NCI-H345 (cell line): ENCODE measurements around the gene DNAL4.

ENCODE experiments used
- DNase-seq: peaks from one replicate; lab custom pipeline; 2025; lab: John Stamatoyannopoulos, UW

The DNAL4 gene

DNA sequence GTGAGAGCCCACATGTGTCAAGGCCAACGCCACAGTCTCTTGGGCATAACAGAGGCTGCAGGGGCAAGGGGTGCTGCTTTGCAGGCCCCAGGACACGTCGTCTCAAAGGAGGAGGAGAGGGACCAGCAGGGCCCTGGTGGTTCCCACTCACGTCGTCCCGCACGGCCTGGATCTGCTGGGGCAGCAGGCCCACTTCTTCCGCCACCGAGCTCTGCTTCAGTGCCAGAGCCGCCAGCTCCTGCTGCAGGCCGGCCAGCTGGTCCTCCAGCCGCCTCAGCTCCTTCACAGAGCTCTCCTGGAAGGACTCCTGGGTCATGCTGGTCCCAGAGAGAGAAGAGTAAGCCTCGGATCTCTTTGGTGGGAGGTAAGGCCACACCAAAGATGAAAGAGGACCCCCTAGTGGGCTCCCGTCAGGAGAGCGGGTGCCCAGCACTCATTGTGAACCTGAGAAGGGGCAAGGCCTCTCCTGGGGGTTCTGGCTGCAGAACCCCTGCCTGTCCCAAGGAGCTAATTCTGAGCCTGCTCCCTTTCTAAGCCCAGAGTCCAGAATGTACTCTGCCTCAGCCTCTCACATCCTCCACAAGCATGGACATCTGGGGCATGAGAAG, 53.7 kb downstream of the DNAL4 start:
- DNase-seq = no peak

DNA sequence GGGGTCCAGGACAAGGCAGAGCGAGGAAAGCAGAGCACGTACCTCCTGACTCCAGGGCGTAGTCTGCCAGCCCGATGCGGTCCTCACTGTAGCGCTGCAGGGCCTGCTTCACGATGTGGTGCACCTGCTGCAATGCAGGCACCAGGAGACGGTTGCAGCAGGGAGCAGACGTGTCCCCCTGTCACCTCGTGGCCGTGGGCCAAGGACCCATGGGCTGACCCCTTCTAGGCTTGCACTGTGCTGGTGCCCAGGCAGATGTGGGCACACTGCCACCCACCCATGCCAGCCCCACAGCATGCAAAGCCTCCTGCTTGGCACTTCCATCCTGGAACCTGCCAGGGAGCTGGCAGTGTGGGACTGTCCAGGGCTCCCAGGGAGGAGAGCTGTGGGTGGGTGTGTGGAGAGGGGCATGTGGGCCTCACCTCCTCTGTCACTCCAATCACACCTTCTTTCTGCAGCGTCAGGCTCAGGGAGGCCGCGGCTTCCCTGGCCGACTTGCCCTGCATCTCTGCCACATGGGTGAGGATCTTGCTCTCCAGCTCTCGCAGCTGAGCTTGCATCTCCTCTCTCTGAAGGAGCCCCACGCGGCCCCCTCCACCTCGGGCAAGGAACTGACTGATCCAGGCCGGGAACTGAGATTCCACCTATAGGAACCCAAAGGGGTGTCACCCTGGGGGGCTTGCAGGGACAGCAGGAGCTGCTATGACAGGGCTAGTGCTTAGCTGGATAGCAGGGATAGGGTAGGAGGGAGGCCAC, 54.5 kb downstream of the DNAL4 start:
- DNase-seq = no peak

DNA sequence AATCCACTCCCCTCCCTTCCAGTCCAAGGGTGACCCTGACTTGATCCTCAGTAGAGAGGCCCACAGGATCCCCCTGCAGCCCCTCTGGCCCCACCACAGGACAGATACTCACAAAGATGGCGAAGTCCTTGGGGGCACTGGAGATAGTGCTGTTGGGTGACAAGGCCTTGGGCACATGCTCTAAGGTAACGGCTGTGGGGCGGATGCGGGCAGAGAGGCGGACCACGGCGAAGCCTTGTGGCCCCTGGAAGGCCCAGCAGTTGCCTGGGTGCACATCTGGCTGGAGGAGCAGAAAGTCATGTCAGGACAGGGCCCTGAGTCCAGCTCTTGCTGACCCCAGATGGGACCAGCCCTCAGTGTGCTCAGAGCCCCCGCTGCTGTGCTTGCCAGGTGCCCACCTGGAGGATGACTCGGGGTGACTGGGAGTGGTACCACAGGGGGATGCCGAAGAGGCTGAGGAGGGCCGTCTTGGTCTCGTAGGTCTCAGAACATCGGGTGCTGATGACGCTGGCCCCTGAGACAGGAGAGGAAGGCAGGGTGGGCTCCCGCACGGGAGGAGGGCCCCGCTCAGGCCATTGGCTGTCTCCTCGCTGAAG, 55.4 kb downstream of the DNAL4 start:
- DNase-seq = no peak

DNA sequence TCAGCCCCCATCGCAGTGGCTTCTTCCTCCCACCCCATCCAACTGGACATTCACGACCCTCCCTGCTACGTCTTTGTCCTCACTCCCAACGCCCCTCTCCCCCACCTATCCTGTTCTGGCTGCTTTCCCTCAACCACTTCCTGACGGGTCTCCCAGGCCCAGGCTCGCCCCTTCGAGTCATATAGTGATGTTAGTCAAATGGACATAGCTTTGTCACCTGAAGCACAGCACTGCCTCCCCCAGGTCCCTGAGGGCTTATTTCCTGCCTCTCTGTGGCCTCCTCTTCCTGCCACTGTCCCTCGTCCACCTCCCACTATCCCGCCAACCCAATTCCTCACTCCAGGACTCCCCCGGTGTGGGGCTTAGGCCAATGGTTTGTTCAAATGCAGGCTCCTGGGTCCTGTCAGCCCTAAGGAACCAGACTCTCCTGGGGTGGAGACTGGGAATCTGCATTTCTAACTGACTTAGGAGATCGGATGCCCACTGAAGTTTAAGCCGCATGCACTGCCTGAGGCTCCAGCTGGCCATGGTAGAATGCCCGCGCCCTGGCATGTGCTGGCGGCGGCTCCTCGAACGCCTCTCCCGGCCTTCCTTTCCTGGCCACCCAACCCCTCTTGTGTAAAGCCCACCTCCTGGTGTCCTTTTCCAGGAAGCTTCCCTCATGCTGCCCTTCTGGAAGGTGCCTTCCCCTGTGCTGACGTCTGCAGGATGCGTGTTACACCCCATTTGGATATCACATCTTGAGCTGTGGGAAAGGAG, 56.5 kb downstream of the DNAL4 start:
- no peak for DNase-seq

DNA sequence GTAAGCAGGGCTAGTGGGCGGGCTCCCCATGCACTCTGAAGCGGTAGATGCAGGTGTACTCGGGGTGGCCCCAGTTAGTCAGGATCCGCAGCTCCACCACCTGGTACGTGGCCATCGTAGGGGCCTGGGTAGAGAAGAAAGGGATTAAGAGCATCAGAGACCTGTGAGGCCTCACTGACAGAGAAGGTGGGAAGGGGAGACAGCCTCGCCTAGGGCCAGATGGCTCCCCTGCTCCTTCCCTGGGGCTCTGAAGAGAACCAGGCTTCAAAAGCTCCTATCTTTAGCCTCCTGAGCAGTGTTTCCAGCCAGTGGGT, 57.7 kb downstream of the DNAL4 start:
- no peak for DNase-seq

DNA sequence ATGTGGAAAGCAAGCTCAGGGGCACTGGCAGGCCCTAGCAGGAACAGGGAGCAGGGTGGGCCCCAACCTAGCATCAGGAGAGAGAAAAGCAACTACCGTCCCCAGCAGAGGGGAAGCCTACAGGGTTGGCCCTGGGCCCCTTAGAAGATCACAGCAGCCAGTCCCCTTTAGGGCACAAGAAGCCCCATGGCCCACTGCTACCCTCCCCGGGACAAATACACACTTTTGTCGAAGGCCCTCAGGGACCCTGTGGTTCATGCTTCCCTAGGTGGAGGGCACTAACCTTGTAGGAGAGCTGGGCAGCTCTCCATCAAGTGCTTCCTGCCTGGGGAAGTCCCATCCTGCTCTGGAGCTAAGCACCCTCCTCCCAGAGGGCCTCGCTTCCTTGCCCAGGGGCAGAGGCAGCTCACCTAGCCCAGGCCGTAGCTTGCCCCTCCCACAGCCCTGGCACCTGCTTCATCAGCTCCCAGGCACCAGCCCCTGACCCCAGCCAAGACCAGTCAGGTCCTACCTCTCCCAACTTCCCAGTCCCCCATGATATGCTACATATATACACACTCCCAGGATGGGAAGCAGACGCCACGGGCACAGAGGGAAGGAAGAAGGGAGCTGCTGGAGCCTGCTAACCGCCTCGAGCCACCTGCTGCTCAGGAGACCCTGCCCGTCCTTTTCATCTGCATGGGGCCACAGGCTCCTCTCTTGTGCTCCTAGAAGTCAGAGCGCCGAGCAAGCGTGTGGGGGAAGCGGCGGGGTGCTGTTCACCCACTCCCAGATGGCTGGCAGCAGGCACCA, 58.3 kb downstream of the DNAL4 start:
- no peak for DNase-seq

DNA sequence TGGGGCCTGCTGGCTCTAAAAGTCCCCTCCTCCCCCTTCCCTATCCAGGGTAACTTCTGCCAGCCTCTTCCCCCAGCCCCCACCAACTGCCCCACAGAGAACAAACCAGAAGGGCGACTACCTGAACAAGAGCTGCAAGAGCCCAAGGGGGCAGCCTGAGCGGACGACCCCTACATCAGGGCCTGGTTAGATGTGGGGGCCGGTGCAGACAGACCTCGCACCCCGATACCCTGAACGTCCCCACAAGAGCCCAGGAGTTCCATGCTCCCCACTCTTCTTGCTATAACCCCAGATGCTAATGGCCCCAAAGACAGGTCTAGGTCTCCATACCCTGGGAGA, 58.8 kb downstream of the DNAL4 start:
- no peak for DNase-seq

DNA sequence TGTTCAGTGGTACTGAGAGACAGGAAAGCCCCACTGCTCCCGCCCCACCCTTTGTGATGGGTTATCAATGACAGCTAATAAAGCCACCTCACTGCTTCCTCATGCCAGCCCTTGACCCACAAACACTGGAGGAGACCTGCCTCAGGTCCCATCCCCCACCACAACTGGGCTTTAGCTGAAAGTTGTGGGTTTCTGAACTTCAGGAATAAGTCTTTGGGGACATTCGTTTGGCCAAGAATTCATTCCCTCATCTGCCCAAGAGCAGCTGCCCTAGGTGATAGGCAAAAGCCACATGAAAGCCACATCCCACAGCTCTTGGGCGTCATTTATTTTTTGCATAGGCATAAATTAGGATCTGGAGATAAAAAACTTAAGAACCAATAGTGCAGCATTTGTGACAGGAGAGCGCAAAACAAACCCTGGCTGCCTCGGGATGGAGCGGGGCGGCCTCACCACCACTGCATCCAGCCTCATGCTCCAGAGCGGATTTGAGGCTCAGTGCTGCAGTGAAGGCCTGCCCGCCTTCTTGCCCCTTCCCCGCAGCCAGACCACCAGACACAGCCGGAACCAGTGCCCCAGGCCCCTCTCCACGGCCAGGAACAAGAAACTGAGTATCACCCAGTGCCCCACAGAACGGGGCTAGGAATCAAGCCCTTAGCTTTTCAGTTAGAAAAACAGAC, 59.4 kb downstream of the DNAL4 start:
- DNase-seq = no peak

DNA sequence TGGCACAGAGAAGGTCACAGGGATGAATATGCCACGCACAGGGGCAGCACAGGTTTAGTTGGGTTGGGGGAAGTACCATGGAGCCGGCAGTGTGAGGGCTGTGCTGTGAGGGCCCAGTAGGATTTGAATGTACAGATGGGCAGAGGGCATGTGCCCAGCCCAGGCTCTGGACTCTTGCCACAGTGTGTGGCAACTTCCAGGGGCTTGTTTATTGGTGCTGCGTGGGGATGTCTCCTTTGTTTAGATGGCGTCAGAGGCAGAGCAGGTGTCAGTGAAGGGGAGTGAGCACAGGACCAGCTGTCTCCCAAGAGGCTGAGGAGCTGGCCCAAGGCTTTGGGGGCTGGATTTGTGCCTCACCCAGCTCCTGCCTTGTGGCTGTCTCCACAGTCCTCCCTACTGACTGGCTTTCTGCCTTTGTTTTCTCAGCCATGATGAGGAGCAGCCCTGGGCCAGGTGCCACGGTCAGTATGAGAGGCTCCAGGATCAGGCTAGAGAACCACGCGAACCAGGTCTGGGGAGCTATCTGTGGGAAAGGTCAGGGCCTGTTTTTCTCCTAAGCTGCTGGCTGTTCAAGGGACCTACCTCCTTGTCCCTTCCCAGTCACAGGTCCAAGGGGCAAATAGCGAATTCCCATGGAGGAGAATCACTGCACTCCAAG, 60.1 kb downstream of the DNAL4 start:
- DNase-seq = peak; percentile 45

DNA sequence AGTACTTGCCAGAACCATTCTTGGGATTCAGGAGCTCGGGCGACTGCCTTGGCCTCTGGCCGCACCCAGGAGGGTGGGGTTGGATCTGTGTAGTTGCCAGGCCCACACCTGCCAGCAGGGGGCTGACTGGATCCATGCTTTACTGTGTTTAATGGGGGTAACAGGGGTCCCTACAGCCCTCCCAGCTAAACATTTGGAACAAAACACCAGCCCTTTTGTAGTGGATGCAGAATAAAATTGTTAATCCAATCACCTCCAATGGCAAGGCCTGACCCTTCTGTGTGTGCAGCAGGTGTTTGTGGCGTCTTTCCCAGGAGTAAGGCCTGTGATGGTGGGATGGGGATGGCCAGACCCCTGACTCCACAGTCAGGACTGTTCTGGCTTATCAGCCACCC, 60.6 kb downstream of the DNAL4 start:
- peak; percentile 22 for DNase-seq

DNA sequence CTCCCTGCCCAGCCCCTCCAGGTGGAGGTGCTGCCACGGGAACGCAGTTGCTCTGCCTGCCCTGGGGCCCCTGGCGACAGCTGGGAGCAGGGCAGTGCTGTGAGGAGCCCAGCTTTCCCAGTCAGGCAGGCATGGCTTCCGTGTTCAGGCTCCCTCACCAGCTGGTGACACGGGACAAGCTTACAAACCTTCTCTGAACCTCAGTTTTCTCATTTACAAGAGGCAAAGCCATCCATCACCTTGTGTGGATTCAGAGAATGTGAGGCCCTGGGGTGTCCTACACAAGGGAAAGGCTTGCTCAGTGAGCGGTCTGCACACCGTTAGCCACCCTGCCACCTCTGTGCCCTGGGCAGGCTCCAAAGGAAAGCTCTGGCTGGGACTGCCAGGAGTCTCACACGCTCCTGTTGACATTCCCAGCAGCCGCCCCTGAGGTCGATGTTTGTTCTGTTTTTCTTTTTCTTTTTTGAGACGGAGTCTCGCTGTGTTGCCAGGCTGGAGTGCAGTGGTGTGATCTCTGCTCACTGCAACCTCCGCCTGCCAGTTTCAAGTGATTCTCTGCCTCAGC, 61.6 kb downstream of the DNAL4 start:
- DNase-seq = peak; percentile 37

DNA sequence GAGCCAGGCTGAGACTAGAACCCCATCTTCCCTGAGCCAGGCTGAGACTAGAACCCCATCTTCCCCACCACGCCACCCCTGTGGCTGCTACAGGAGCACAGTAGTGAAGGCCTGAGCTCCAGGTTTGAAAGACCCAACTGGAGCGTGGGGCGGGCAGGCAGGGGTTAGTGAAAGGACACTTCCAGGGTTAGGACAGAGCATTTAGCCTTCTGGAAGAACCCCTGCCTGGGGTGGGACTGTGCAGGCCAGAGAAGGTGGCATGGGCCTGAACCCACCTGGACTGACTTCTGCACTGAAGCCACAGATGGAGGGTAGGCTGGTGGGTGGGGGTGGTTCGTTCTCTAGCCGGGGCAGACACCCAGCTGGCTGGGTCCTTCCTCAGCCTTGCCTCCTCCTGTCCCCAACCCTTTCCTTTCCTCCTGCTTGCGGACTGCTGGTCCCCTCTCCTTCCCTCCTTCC, 62.2 kb downstream of the DNAL4 start:
- DNase-seq = no peak

DNA sequence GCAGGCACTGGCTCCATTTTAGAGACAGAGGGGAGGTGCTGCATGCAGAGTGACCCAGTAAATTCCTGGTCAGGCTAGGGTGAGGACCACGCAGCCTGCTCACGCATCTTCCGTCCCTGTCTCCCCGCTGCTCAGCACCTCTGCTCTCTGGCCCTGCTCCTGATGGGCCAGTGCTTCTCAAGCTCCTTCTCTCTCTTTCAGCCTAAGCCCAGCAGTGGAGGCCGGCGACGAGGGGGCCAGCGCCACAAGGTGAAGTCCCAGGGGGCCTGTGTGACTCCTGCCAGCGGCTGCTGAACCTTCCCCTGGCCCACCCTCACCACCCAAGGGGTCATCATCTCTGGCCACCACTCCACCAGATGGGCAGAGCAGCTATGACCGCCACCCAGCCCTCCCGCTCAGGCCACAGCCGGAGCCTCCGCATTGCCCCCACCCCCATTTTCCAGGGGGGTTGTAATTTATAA, 63.5 kb downstream of the DNAL4 start:
- DNase-seq = no peak

DNA sequence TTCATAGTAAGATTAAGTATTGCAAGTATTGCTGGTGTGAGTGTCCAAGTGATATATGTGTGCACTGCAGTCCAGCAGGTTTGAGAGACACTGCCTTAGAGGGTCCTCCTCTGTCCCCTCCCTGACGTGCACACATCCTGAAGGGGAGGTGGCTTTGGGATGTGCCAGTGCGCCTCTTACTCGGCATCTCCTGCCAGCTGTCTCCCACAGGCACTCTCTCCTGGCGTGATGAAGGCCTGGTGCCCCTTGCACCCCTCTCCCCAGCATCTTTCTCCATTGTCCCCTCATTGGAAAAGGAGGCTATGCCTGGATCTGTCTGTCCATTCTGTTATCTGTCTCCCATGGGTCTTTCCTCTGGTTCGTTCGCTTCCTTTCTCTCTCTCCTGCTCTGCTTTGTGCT, 64.0 kb downstream of the DNAL4 start:
- no peak for DNase-seq

DNA sequence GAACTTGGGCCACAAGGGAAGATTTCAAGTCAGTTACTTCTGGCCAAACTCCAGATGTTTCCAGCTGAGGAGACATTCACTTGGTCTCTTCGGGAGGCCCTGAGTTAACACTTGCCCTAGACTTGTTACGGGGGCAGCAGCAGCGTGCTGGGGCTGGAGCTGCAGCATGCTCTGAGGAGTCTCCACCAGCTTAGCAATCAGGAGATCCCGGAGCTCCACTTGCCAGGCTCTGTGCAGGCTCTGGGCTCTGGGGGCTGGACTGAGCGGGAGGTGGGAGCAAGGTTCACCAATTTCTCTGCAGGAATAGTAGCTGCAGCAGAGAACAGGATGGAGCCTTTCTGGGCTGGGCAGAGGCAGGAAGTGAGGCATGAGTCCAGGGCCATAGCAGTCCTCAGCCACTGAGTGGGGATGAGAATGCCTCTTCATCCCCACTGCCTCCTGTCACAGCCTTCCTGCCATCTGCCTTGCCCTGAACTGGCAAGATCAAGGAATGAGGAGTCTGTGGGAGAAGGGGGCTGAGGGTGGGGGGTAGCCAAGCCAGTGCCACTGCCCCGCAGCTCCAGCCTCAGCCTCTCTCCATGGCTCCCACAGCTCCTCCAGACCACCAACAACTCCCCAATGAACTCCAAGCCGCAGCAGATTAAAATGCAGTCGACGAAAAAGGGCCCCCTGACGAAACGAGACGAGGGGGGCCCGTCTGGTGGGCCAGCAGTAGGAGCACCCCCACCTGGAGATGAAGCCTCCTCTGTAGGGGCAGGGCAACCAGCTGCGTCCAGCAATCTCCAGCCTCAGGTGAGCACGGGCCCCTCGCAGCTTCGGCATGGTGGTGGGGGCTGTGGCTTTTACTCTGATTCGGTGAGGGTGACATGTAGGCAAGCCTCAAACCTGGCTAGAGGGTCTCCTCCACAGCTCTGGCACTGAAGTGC, 64.8 kb downstream of the DNAL4 start:
- no peak for DNase-seq
